Activated CD8-positive, alpha-beta memory T cell treated with anti-CD3 and anti-CD28 coated beads, Interleukin-2, amount 50 U/mL, for 48 hours (primary cell): ENCODE measurements around the gene GBP5.
"Not testable (repeated sequence)": the region's sequence is repeated elsewhere in the genome, so short reads cannot be mapped to it uniquely, and the experiment has no call there.

ENCODE experiments used
- DNase-seq: peaks from one replicate; pipeline ENCODE4 v3.0.0-alpha.2; 2020

GBP5 gene

GRCh38 chr1:89280766-89281165, 8.1 kb upstream of the GBP5 start:
- no peak for DNase-seq

GRCh38 chr1:89279011-89279466, 6.4 kb upstream of the GBP5 start:
- DNase-seq = no peak

GRCh38 chr1:89277725-89278124, 5.1 kb upstream of the GBP5 start:
- no peak for DNase-seq

GRCh38 chr1:89276690-89277089, 4.0 kb upstream of the GBP5 start:
- DNase-seq = no peak

- DNase-seq = no peak
Measured at GRCh38 chr1:89274411-89274857, 1.8 kb upstream of the GBP5 start.

GRCh38 chr1:89273324-89273778, 691 bp upstream of the GBP5 start:
- DNase-seq = no peak

- DNase-seq = no peak
Measured at GRCh38 chr1:89271341-89272015, 1.2 kb downstream of the GBP5 start.

- no peak for DNase-seq
Measured at GRCh38 chr1:89270423-89270822, 2.2 kb downstream of the GBP5 start.

- DNase-seq = no peak
Measured at GRCh38 chr1:89269277-89269676, 3.4 kb downstream of the GBP5 start.

GRCh38 chr1:89262643-89263042, 10.0 kb downstream of the GBP5 start:
- DNase-seq = no peak

GRCh38 chr1:89261926-89262515, 10.6 kb downstream of the GBP5 start:
- no peak for DNase-seq

GRCh38 chr1:89260566-89261255, 11.9 kb downstream of the GBP5 start:
- DNase-seq = no peak

GRCh38 chr1:89260042-89260441, 12.6 kb downstream of the GBP5 start:
- no peak for DNase-seq

- peak; percentile 61 for DNase-seq
Measured at GRCh38 chr1:89259283-89259971, 13.2 kb downstream of the GBP5 start.

- DNase-seq = no peak
Measured at GRCh38 chr1:89257041-89257440, 15.6 kb downstream of the GBP5 start.

GRCh38 chr1:89255581-89255980, 17.1 kb downstream of the GBP5 start:
- DNase-seq = not testable (repeated sequence)

- no peak for DNase-seq
Measured at GRCh38 chr1:89254658-89255287, 17.9 kb downstream of the GBP5 start.

GRCh38 chr1:89243046-89243445, 29.6 kb downstream of the GBP5 start:
- no peak for DNase-seq
